Epithelial cell of esophagus (primary cell): ENCODE measurements around the gene ZFPM1.

Experiments
- DNase-seq: peaks from one replicate; pipeline ENCODE4 v3.0.0; 2010; ENCODE audit warnings: low read depth
- H3K4me3 ChIP-seq: 2 replicates; pipeline ENCODE4 v1.5.1; 2011; ENCODE audit warnings: mild to moderate bottlenecking, low read length, control low read depth
- CTCF ChIP-seq: IDR thresholded peaks from 2 replicates; pipeline ENCODE4 v1.5.1; 2011; ENCODE audit warnings: low read depth, mild to moderate bottlenecking, low read length, control low read depth, inconsistent platforms; ENCODE audit not compliant: insufficient read depth; ENCODE audit errors: missing control alignments

The ZFPM1 gene

GRCh38 chr16:88451586-88452481 is 1.2 kb upstream of the ZFPM1 start:
- TF ChIP-seq CTCF: no peak
- H3K4me3 ChIP-seq: peak overlapping the region; percentile 63
- no peak for DNase-seq

GRCh38 chr16:88452482-88453216 is 431 bp upstream of the ZFPM1 start:
- peak overlapping the region; percentile 63 for H3K4me3 ChIP-seq
- peak; percentile 95 for DNase-seq
- no peak for TF ChIP-seq CTCF

GRCh38 chr16:88453611-88454522 is 787 bp downstream of the ZFPM1 start:
- TF ChIP-seq CTCF: no peak
- DNase-seq: peak; percentile 34
- H3K4me3 ChIP-seq: peak overlapping the region; percentile 52

- peak; percentile 37 for DNase-seq
- H3K4me3 ChIP-seq: peak overlapping the region; percentile 52
- TF ChIP-seq CTCF: no peak
Observed at GRCh38 chr16:88454523-88454947, 1.5 kb downstream of the ZFPM1 start.

- peak; percentile 48 for DNase-seq
- H3K4me3 ChIP-seq: peak overlapping the region; percentile 39
- TF ChIP-seq CTCF: no peak
Observed at GRCh38 chr16:88455610-88456355, 2.7 kb downstream of the ZFPM1 start.
